ENCODE data around the gene FYN. TPM values are rescaled to one million over a fixed set of nuclear protein-coding genes. Genes with fewer than 3 reads are reported as not detected.

The FYN gene
- total and polyA plus RNA-seq, 2 of the 8 experiments (the other 6 are each of a cell fraction or from before 2014, with no cell fraction given): 46.8 to 97.2 TPM

DNA sequence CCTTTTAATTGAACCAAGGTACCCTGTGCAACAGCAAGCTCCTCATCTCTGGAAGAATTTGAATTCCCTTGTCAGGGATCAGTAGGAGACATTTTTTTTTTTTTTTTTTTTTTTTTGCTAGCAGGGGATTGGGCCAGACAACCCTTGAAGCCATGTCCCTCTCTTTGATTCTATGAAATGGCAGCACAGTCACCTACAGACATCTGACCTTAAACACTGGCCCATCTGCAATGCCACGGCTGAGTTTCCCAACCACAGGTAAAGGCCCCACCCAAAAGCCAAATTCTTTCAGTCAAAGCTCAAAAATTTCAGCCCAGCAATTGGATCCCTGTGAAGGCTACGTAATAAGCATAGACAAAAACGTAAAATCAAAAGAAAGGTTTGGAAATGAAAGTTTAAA, 94.2 kb downstream of the FYN start:
- Histone ChIP-seq H3K36me3 (ENCODE audit: control insufficient read depth in 2 of 4, insufficient read depth in 4 of 4, low read length in 3 of 4) (no peaks in the 10 kb centered on the region), H3K27me3 (replicated peaks in 1 of 4; ENCODE audit: control insufficient read depth in 3 of 4, extremely low read depth in 1 of 4, insufficient read depth in 3 of 4, low read length in 3 of 4) (no peaks in the 10 kb centered on the region), H3K23me2 (ENCODE audit: low read depth, low read length) (no peaks in the 10 kb centered on the region), H3K9me3 (ENCODE audit: insufficient read depth in 2 of 2, low read depth in 1 of 2, low read length in 1 of 2) (no peaks in the 10 kb centered on the region), H3K56ac (replicated peaks; ENCODE audit: insufficient read length, low read depth, low read length) (no peak overlapping the region), H4K5ac (ENCODE audit: insufficient read length, low read depth, low read length) (no peak overlapping the region), H3K79me1 (ENCODE audit: low read depth, low read length) (no peaks in the 10 kb centered on the region; the same call in 1 of the 2 replicates), H3K4ac (replicated peaks; ENCODE audit: insufficient read length, low read depth, low read length) (no peak overlapping the region), H3K4me2 (ENCODE audit: insufficient read depth in 1 of 2, low read depth in 2 of 2, low read length in 2 of 2) (no peak overlapping the region), H3K18ac (ENCODE audit: extremely low read depth, low read length) (no peak overlapping the region), H3K4me1 (replicated peaks in 1 of 4; ENCODE audit: control insufficient read depth in 3 of 4, insufficient read depth in 4 of 4, low read length in 3 of 4) (no peaks in the 10 kb centered on the region), H2BK12ac (ENCODE audit: low read depth, low read length) (no peak overlapping the region), H2AK5ac (ENCODE audit: low read depth, low read length) (no peak overlapping the region), H2BK20ac (ENCODE audit: low read length) (no peak overlapping the region), H2BK120ac (replicated peaks; ENCODE audit: low read depth, low read length) (no peak overlapping the region), H4K20me1 (replicated peaks in 1 of 2; ENCODE audit: control insufficient read depth in 1 of 2, insufficient read depth in 2 of 2, low read length in 2 of 2) (no peaks in the 10 kb centered on the region), H2BK5ac (ENCODE audit: low read depth, low read length) (no peak overlapping the region), H3K4me3 (ENCODE audit: extremely low read depth in 1 of 4, insufficient read depth in 2 of 4, low read depth in 3 of 4, low read length in 4 of 4) (no peak overlapping the region), H2BK15ac (ENCODE audit: low read length) (no peak overlapping the region), H4K8ac (ENCODE audit: extremely low read depth, insufficient read depth, low read length) (no peak overlapping the region), H3K14ac (ENCODE audit: insufficient read length) (no peak overlapping the region), H3K23ac (ENCODE audit: insufficient read length) (no peak overlapping the region), H2AFZ (ENCODE audit: low read length) (no peak overlapping the region), H3K79me2 (ENCODE audit: control insufficient read depth in 1 of 2, insufficient read depth in 2 of 2, low read length in 2 of 2) (no peaks in the 10 kb centered on the region), H3K27ac (ENCODE audit: low read depth, low read length) (no peak overlapping the region), H4K91ac (replicated peaks; ENCODE audit: insufficient read length, low read length) (no peak overlapping the region), H3K9ac (replicated peaks in 1 of 4; ENCODE audit: extremely low read depth in 1 of 4, low read depth in 3 of 4, low read length in 3 of 4) (no peak overlapping the region)
- CTCF ChIA-PET (ENCODE audit: partially characterized antibody): interaction anchor here (0.6 to 1.5 kb wide), 3 partner anchors 10 to 140 kb away, joined by 3 to 7 read pairs (median 3); no protein-coding TSS in a partner anchor
- DNase-seq (ENCODE audit: low read depth in 1 of 2, low spot score in 2 of 2) (no peak), FAIRE-seq (no peak)
- POLR2A ChIA-PET (ENCODE audit: partially characterized antibody): interaction anchor here (0.7 to 1.0 kb wide), 2 partner anchors 27 to 475 kb away, joined by 3 to 5 read pairs; no protein-coding TSS in a partner anchor
- TF ChIP-seq SIRT6 (IDR thresholded peaks at IDR 0.05; ENCODE audit: low read length) (no peak), RFX5 (IDR thresholded peaks at IDR 0.05; ENCODE audit: borderline replicate concordance, low read depth, low read length) (no peak)
- WGBS, 2 experiments (ENCODE audit: extremely low coverage in 1 of 2, insufficient coverage in 1 of 2, insufficient read length in 1 of 2, insufficient replicate concordance in 2 of 2, low coverage in 1 of 2, low lambda C conversion rate in 2 of 2, missing lambda C conversion rate in 1 of 2): 90% methylated on average over 3 of the region's 3 CpGs; no CpG with 5 or more reads in 1 of the 2 experiments
